HepG2 (cell line): ENCODE data around the gene CA10. TPM values are rescaled to one million over a fixed set of nuclear protein-coding genes. Genes with fewer than 3 reads are reported as not detected.

Experiments
- ATAC-seq: fragments of 200-7000 bp; cut with Tn5 transposase; 3 replicates; pipeline ENCODE4 v1.9.1; 2020; ENCODE audit warnings: mild to moderate bottlenecking, moderate library complexity
- BruUV-seq: library from RNA; stranded (reverse); fragments of 400-500 nt; replicated peaks from 2 replicates; lab custom pipeline; 2021; lab: Mats Ljungman, UMichigan
- CTCF ChIA-PET: fragments of 300-600 bp; formaldehyde crosslinking; extraction: SDS; loops from one replicate; lab custom pipeline; 2021; ENCODE audit warnings: low total read pairs, inconsistent platforms, low intra/inter-chr PET ratio; lab: Yijun Ruan, JAX
- POLR2A ChIA-PET: fragments of 350-600 bp; sonication (Branson Sonifier 250); formaldehyde crosslinking; loops from one replicate; lab custom pipeline; 2020; ENCODE audit warnings: antibody characterized with exemption, inconsistent platforms; lab: Yijun Ruan, JAX
- DNase-seq: peaks from one replicate; pipeline ENCODE4 v3.0.0-alpha.2; 2015; ENCODE audit warnings: low spot score
- FAIRE-seq: peaks from 3 replicates; lab custom pipeline; 2011; peaks lifted over from hg19 to GRCh38; lab: Jason Lieb, UNC
- H2AFZ ChIP-seq: one replicate; pipeline ENCODE4 v1.6.1; 2011; ENCODE audit warnings: low read length, inconsistent platforms
- H3K27ac ChIP-seq: fragments of 300-600 bp; 3 replicates; pipeline ENCODE4 v1.8.0; 2011; ENCODE audit warnings: mixed run types, mild to moderate bottlenecking, mixed read lengths, low read length, inconsistent platforms; ENCODE audit not compliant: insufficient read depth; ENCODE audit errors: extremely low read length
- H3K27me3 ChIP-seq, 2 experiments: fragments of 200-600 bp in 1 of 2; 2 replicates in 1 of 2; 3 replicates in 1 of 2; pipeline versions ENCODE4 v1.6.0 to v1.8.0; 2011; ENCODE audit warnings: low read length in 2 of 2, mild to moderate bottlenecking in 2 of 2, moderate library complexity in 2 of 2, inconsistent platforms in 1 of 2; ENCODE audit not compliant: insufficient read depth in 2 of 2, control insufficient read depth in 1 of 2
- H3K36me3 ChIP-seq, 2 experiments: fragments of 200-600 bp in 1 of 2; replicated peaks in 1 of 2; 2 replicates in 1 of 2; 3 replicates in 1 of 2; pipeline versions ENCODE4 v1.5.1 to v1.8.0; 2011; ENCODE audit warnings: low read length in 2 of 2, inconsistent platforms in 1 of 2; ENCODE audit not compliant: insufficient read depth in 2 of 2, control insufficient read depth in 1 of 2
- H3K4me1 ChIP-seq: 2 replicates; pipeline ENCODE4 v1.5.1; 2012; ENCODE audit warnings: low read length, inconsistent platforms; ENCODE audit not compliant: insufficient read depth
- H3K4me2 ChIP-seq: 2 replicates; pipeline ENCODE4 v1.6.0; 2011; ENCODE audit warnings: low read depth, low read length, inconsistent platforms
- H3K4me3 ChIP-seq, 3 experiments: fragments of 200-600 bp in 1 of 3; sonication (generic), shearing (Covaris generic) in 1 of 3; replicated peaks in 1 of 3; 2 replicates each; pipeline ENCODE4 v1.5.1; 2011 to 2016; ENCODE audit warnings: low read length in 3 of 3, inconsistent platforms in 2 of 3, low read depth in 2 of 3, mild to moderate bottlenecking in 2 of 3, control low read depth in 1 of 3, mixed read lengths in 1 of 3; ENCODE audit not compliant: insufficient read depth in 1 of 3
- H3K79me2 ChIP-seq: one replicate; pipeline ENCODE4 v1.6.1; 2011; ENCODE audit warnings: low read length, inconsistent platforms; ENCODE audit not compliant: insufficient read depth
- H3K9ac ChIP-seq: 2 replicates; pipeline ENCODE4 v1.6.0; 2011; ENCODE audit warnings: mild to moderate bottlenecking, low read depth, low read length, inconsistent platforms; ENCODE audit not compliant: insufficient read depth
- H3K9me3 ChIP-seq: 2 replicates; pipeline ENCODE4 v1.5.1; 2012; ENCODE audit warnings: mild to moderate bottlenecking, low read length
- H4K20me1 ChIP-seq: 2 replicates; pipeline ENCODE4 v1.6.0; 2011; ENCODE audit warnings: inconsistent platforms, mild to moderate bottlenecking, low read length, moderate library complexity; ENCODE audit not compliant: insufficient read depth
- ADNP ChIP-seq: sonication (generic); formaldehyde crosslinking; IDR thresholded peaks from 2 replicates; pipeline ENCODE4 v1.4.0; 2020; ENCODE audit warnings: missing genetic modification reagents
- DNMT1 ChIP-seq: sonication (generic); formaldehyde crosslinking; IDR thresholded peaks from 2 replicates; pipeline ENCODE4 v1.5.1; 2020; ENCODE audit warnings: mild to moderate bottlenecking, missing genetic modification reagents
- E2F2 ChIP-seq: sonication (generic); formaldehyde crosslinking; IDR thresholded peaks from 2 replicates; pipeline ENCODE4 v1.4.0; 2020; ENCODE audit warnings: missing genetic modification reagents, borderline replicate concordance
- FOXO1 ChIP-seq: sonication (generic); formaldehyde crosslinking; IDR thresholded peaks from 2 replicates; pipeline ENCODE4 v1.4.0; 2020; ENCODE audit warnings: missing genetic modification reagents
- GPBP1L1 ChIP-seq: sonication (generic); formaldehyde crosslinking; IDR thresholded peaks from 2 replicates; pipeline ENCODE4 v1.5.0; 2020; ENCODE audit warnings: mild to moderate bottlenecking, missing genetic modification reagents
- MEIS2 ChIP-seq: sonication (generic); formaldehyde crosslinking; IDR thresholded peaks from 2 replicates; pipeline ENCODE4 v1.9.0; 2021; ENCODE audit warnings: mild to moderate bottlenecking, missing genetic modification reagents
- THYN1 ChIP-seq: sonication (generic); formaldehyde crosslinking; IDR thresholded peaks from 2 replicates; pipeline ENCODE4 v1.8.1; 2023; ENCODE audit warnings: low read depth, mild to moderate bottlenecking, moderate library complexity, missing genetic modification reagents, borderline replicate concordance
- U2AF2 ChIP-seq: fragments of 200-400 bp; formaldehyde crosslinking; IDR thresholded peaks from 2 replicates; pipeline ENCODE4 v1.6.1; 2017; ENCODE audit warnings: low read depth, mild to moderate bottlenecking, low read length
- ZFP37 ChIP-seq: sonication (generic); formaldehyde crosslinking; IDR thresholded peaks from 2 replicates; pipeline ENCODE4 v1.4.0; 2020; ENCODE audit warnings: missing genetic modification reagents, borderline replicate concordance
- ZNF205 ChIP-seq: IDR thresholded peaks from 2 replicates; pipeline ENCODE4 v1.6.1; 2018; ENCODE audit warnings: missing biosample characterization, missing genetic modification reagents
- ZNF432 ChIP-seq: sonication (generic); formaldehyde crosslinking; IDR thresholded peaks from 2 replicates; pipeline ENCODE4 v1.5.0; 2020; ENCODE audit warnings: missing genetic modification reagents, mild to moderate bottlenecking, borderline replicate concordance
- ZNF550 ChIP-seq: sonication (generic); formaldehyde crosslinking; IDR thresholded peaks from 2 replicates; pipeline ENCODE4 v1.4.0; 2020; ENCODE audit warnings: mild to moderate bottlenecking, missing genetic modification reagents, borderline replicate concordance
- WGBS: methylation state at CpG from one replicate; pipeline ENCODE4 v1.1.6; 2017; ENCODE audit warnings: low lambda C conversion rate; 5-methylcytosine and 5-hydroxymethylcytosine counted together
- in situ Hi-C: cut with HindIII; loops from 2 replicates; pipeline ENCODE4 v1.10.0; 2017; ENCODE audit warnings: low pct_unique_long_range_greater_than_20kb; ENCODE audit not compliant: extremely low pct_ligation_motif_present
- intact Hi-C: fragments of 100-400 bp; cut with micrococcal nuclease; formaldehyde crosslinking; loops from one replicate; pipeline ENCODE4 v1.10.0; 2022; ENCODE audit not compliant: unreplicated experiment
- polyA plus RNA-seq, 8 experiments: library from polyadenylated mRNA; depleted of rRNA in 3 of 8; stranded (reverse) in 7 of 8; unstranded in 1 of 8; fragments of >200 nt; fragmentation: Illumina TruSeq in 4 of 8; extraction: Trizol in 4 of 8; gene quantifications; 2 replicates each; pipeline versions ENCODE4 v1.2.1 to v1.2.3, GENCODE V29; 2011 to 2016; ENCODE audit warnings: low read depth in 4 of 8, missing spikeins in 1 of 8, mixed read lengths in 1 of 8; ENCODE audit not compliant: insufficient read depth in 1 of 8
- total RNA-seq, 5 experiments: library from RNA; depleted of rRNA; stranded (reverse); fragments of >200 nt; fragmentation: Illumina TruSeq; extraction: Trizol; gene quantifications; 2 replicates each; pipeline ENCODE4 v1.2.3, GENCODE V29; 2016; ENCODE audit warnings: low read depth in 1 of 5
- TF ChIP-seq, protein P1 (sequence below): sonication (generic); formaldehyde crosslinking; IDR thresholded peaks from 2 replicates; pipeline ENCODE4 v1.5.1; 2020; ENCODE audit warnings: missing genetic modification reagents, mild to moderate bottlenecking, borderline replicate concordance
- TF ChIP-seq, protein P2 (sequence below): sonication (generic); formaldehyde crosslinking; IDR thresholded peaks from 2 replicates; pipeline ENCODE4 v1.4.0; 2020; ENCODE audit warnings: mild to moderate bottlenecking, missing genetic modification reagents

Gene CA10
- total and polyA plus RNA-seq, 2 of the 13 experiments (the other 11 are each of a cell fraction or from before 2014, with no cell fraction given) = not detected

DNA sequence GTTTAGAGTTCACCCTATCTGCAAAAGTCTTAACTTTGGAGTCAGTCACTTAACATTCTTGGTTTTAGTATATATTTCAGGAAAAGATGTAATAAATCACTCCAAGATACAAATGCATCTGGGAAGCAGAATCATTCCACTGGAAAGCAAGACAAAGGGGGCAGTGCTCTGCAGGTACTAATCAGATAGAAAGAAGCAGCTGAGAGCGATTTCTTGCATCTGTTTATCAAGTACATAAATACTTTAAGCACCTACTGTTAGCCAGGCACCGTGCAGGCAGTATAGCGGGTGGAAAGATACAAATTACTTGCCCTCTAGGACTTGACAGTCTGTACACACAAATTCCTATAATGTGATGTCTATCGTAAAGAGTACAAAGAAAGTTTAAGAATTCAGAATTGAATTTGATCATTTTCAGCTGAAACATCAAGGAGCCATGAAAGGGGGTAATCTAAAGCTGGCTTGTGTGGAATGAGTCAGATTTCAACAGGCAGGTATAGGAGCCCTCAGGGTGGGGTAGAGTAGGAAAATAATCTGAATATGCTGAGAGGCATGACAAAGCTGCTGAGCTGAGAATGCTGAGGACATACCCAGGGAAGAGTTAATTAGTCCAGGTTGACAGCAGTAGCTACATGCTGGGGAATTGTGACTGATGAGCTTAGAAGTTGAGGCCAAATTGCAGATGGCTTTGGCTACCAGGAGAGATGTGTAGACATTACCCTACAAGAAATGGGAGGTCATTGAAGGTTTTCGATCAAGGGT, 110.2 kb downstream of the CA10 start:
- H3K4me3 ChIP-seq = no peak overlapping the region
- TF ChIP-seq DNMT1 (CRISPR knock-in tag) (no peak), ZNF432 (no peak), ZNF550 (CRISPR knock-in tag) (no peak), FOXO1 (CRISPR knock-in tag) (no peak), ZNF205 (CRISPR knock-in tag) (no peak), MEIS2 (CRISPR knock-in tag) (no peak), THYN1 (CRISPR knock-in tag) (no peak), ADNP (no peak), ZFP37 (CRISPR knock-in tag) (no peak)
- TF ChIP-seq, all 625 proteins: peak for 0
- no peak overlapping the region for H3K27ac ChIP-seq
- intact Hi-C loops = no loop called here
- ChIA-PET POLR2A (no interaction called here), CTCF (no interaction called here)
- no peaks in the 10 kb centered on the region for H3K79me2 ChIP-seq
- ATAC-seq (no peak), FAIRE-seq (no peak), DNase-seq (no peak)
- H3K9ac ChIP-seq = no peak overlapping the region
- H3K4me1 ChIP-seq = no peaks in the 10 kb centered on the region
- H3K9me3 ChIP-seq = 0 out of 2 replicates have a peak, but pooled peaks cover 7% of the 10 kb centered on the region
- no peak overlapping the region for H2AFZ ChIP-seq
- no peaks in the 10 kb centered on the region for H3K27me3 ChIP-seq
- BruUV-seq = no TSS peak
- no peak overlapping the region for H3K4me2 ChIP-seq
- in situ Hi-C loops = no loop called here
- H3K36me3 ChIP-seq = no peaks in the 10 kb centered on the region
- WGBS = 9% methylated on average over 5 of the region's 5 CpGs
- no peaks in the 10 kb centered on the region for H4K20me1 ChIP-seq

DNA sequence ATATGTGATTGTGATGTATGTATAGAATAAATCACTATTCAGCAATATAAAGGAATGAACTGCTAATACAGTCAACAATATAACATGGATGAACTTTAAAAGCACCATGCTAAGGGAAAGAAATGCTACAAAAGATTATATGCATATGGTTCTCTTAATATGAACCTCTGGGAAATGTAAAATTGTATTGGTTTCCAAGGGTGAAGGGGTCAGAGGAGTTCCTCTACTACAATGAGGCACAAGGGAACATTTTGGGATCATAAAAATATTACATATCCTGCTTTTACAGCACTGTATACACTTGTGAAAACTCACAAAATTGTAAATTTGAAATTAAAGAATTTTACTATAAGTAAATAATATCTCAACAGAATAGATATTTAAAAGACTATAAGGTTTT, 111.4 kb downstream of the CA10 start:
- in situ Hi-C loops (no loop called here), intact Hi-C loops (no loop called here)
- Histone ChIP-seq H3K9ac (no peak overlapping the region), H2AFZ (no peak overlapping the region), H3K27me3 (no peaks in the 10 kb centered on the region), H3K27ac (no peak overlapping the region), H3K36me3 (no peaks in the 10 kb centered on the region), H4K20me1 (no peaks in the 10 kb centered on the region), H3K9me3 (0 out of 2 replicates have a peak, but pooled peaks cover 11% of the 10 kb centered on the region), H3K4me1 (no peaks in the 10 kb centered on the region), H3K4me2 (no peak overlapping the region), H3K4me3 (no peak overlapping the region), H3K79me2 (no peaks in the 10 kb centered on the region)
- no TSS peak for BruUV-seq
- DNase-seq (no peak), FAIRE-seq (no peak), ATAC-seq (no peak)
- CTCF ChIA-PET = no interaction called here
- POLR2A ChIA-PET = no interaction called here
- TF ChIP-seq U2AF2 = no peak
- TF ChIP-seq, protein P1, sequence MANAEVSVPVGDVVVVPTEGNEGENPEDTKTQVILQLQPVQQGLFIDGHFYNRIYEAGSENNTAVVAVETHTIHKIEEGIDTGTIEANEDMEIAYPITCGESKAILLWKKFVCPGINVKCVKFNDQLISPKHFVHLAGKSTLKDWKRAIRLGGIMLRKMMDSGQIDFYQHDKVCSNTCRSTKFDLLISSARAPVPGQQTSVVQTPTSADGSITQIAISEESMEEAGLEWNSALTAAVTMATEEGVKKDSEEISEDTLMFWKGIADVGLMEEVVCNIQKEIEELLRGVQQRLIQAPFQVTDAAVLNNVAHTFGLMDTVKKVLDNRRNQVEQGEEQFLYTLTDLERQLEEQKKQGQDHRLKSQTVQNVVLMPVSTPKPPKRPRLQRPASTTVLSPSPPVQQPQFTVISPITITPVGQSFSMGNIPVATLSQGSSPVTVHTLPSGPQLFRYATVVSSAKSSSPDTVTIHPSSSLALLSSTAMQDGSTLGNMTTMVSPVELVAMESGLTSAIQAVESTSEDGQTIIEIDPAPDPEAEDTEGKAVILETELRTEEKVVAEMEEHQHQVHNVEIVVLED = no peak
- TF ChIP-seq E2F2 (CRISPR knock-in tag) = no peak
- no peak for TF ChIP-seq GPBP1L1
- TF ChIP-seq, protein P2, sequence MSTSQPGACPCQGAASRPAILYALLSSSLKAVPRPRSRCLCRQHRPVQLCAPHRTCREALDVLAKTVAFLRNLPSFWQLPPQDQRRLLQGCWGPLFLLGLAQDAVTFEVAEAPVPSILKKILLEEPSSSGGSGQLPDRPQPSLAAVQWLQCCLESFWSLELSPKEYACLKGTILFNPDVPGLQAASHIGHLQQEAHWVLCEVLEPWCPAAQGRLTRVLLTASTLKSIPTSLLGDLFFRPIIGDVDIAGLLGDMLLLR (CRISPR knock-in tag) = no peak
